Measurements from ENCODE around the gene SLC23A2. TPM values are rescaled to one million over a fixed set of nuclear protein-coding genes. Genes with fewer than 3 reads are reported as not detected.

Gene SLC23A2
- polyA plus RNA-seq, 1 of the 3 experiments (the other 2 are of a cell fraction) = 14.0 TPM

DNA sequence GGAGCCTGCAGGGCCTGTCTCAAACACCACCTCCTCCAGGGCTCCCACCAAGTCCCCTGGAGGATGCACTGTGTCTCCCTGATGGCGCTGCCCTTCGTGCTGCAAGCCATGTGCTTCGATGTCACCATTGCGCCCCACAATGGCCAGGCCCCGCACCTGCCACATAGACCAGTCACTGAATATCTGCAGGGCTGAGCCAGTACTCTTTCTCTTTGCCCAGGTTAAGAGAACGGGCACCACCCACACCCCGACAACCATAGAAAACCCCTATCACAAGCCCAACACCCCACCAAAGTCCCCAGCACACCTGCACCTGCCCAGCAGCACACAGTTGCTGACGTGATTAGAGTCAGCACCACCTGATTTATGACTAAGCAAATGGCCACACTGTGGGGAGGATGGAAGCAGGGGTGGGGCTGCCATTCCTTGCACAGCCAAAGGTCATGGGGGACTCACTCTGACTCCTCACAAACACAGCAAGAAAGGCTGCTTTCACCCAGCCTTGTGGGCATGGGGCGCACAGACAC, 104.3 kb downstream of the SLC23A2 start:
- ChIA-PET POLR2A (no interaction called here), CTCF (interaction anchor here (1.0 to 1.3 kb wide), 2 partner anchors 20 to 53 kb away, joined by 3 read pairs; no protein-coding TSS in a partner anchor)
- 97% methylated on average over 8 of the region's 9 CpGs for WGBS (ENCODE audit: low lambda C conversion rate)
- TF ChIP-seq, protein P1, sequence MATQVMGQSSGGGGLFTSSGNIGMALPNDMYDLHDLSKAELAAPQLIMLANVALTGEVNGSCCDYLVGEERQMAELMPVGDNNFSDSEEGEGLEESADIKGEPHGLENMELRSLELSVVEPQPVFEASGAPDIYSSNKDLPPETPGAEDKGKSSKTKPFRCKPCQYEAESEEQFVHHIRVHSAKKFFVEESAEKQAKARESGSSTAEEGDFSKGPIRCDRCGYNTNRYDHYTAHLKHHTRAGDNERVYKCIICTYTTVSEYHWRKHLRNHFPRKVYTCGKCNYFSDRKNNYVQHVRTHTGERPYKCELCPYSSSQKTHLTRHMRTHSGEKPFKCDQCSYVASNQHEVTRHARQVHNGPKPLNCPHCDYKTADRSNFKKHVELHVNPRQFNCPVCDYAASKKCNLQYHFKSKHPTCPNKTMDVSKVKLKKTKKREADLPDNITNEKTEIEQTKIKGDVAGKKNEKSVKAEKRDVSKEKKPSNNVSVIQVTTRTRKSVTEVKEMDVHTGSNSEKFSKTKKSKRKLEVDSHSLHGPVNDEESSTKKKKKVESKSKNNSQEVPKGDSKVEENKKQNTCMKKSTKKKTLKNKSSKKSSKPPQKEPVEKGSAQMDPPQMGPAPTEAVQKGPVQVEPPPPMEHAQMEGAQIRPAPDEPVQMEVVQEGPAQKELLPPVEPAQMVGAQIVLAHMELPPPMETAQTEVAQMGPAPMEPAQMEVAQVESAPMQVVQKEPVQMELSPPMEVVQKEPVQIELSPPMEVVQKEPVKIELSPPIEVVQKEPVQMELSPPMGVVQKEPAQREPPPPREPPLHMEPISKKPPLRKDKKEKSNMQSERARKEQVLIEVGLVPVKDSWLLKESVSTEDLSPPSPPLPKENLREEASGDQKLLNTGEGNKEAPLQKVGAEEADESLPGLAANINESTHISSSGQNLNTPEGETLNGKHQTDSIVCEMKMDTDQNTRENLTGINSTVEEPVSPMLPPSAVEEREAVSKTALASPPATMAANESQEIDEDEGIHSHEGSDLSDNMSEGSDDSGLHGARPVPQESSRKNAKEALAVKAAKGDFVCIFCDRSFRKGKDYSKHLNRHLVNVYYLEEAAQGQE (IDR thresholded peaks at IDR 0.05; ENCODE audit: low read depth, low read length) = no peak
- TF ChIP-seq POLR2AphosphoS5 (IDR thresholded peaks at IDR 0.05; ENCODE audit: low read depth, low read length) (no peak), MEF2A (IDR thresholded peaks at IDR 0.05; ENCODE audit: borderline replicate concordance, low read depth) (no peak), RFX5 (IDR thresholded peaks at IDR 0.05; ENCODE audit: low read length) (no peak), GATA2 (CRISPR knock-in tag; IDR thresholded peaks at IDR 0.05) (no peak), FOXM1 (IDR thresholded peaks at IDR 0.05; ENCODE audit: low read depth) (no peak), RAD21 (IDR thresholded peaks at IDR 0.05; ENCODE audit: low read length) (no peak), GABPA (IDR thresholded peaks at IDR 0.05; ENCODE audit: low read depth) (no peak), NFIC (IDR thresholded peaks at IDR 0.05; ENCODE audit: borderline replicate concordance) (no peak), SIN3A (IDR thresholded peaks at IDR 0.05; ENCODE audit: borderline replicate concordance, low read depth, low read length) (no peak)
- TF ChIP-seq, protein P2, sequence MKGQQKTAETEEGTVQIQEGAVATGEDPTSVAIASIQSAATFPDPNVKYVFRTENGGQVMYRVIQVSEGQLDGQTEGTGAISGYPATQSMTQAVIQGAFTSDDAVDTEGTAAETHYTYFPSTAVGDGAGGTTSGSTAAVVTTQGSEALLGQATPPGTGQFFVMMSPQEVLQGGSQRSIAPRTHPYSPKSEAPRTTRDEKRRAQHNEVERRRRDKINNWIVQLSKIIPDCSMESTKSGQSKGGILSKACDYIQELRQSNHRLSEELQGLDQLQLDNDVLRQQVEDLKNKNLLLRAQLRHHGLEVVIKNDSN (IDR thresholded peaks at IDR 0.05; ENCODE audit: borderline replicate concordance, low read depth) = no peak
- TF ChIP-seq, protein P3, sequence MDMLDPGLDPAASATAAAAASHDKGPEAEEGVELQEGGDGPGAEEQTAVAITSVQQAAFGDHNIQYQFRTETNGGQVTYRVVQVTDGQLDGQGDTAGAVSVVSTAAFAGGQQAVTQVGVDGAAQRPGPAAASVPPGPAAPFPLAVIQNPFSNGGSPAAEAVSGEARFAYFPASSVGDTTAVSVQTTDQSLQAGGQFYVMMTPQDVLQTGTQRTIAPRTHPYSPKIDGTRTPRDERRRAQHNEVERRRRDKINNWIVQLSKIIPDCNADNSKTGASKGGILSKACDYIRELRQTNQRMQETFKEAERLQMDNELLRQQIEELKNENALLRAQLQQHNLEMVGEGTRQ (IDR thresholded peaks at IDR 0.05; ENCODE audit: borderline replicate concordance, low read depth, low read length) = no peak
- TF ChIP-seq, protein P4, sequence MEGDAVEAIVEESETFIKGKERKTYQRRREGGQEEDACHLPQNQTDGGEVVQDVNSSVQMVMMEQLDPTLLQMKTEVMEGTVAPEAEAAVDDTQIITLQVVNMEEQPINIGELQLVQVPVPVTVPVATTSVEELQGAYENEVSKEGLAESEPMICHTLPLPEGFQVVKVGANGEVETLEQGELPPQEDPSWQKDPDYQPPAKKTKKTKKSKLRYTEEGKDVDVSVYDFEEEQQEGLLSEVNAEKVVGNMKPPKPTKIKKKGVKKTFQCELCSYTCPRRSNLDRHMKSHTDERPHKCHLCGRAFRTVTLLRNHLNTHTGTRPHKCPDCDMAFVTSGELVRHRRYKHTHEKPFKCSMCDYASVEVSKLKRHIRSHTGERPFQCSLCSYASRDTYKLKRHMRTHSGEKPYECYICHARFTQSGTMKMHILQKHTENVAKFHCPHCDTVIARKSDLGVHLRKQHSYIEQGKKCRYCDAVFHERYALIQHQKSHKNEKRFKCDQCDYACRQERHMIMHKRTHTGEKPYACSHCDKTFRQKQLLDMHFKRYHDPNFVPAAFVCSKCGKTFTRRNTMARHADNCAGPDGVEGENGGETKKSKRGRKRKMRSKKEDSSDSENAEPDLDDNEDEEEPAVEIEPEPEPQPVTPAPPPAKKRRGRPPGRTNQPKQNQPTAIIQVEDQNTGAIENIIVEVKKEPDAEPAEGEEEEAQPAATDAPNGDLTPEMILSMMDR (IDR thresholded peaks at IDR 0.05) = no peak
- TF ChIP-seq, protein P5, sequence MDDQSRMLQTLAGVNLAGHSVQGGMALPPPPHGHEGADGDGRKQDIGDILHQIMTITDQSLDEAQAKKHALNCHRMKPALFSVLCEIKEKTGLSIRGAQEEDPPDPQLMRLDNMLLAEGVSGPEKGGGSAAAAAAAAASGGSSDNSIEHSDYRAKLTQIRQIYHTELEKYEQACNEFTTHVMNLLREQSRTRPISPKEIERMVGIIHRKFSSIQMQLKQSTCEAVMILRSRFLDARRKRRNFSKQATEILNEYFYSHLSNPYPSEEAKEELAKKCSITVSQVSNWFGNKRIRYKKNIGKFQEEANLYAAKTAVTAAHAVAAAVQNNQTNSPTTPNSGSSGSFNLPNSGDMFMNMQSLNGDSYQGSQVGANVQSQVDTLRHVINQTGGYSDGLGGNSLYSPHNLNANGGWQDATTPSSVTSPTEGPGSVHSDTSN (IDR thresholded peaks at IDR 0.05) = no peak
- DNase-seq = no peak
- H3K9me3 ChIP-seq = no peaks in the 10 kb centered on the region
- H3K79me2 ChIP-seq (ENCODE audit: insufficient read depth) = no peaks in the 10 kb centered on the region
- no peak overlapping the region for H3K4me2 ChIP-seq
- no peaks in the 10 kb centered on the region for H4K20me1 ChIP-seq (ENCODE audit: insufficient read depth)
- H3F3A ChIP-seq (replicated peaks; ENCODE audit: insufficient read depth) = no peaks in the 10 kb centered on the region
- H3K4me3 ChIP-seq (ENCODE audit: low read depth in 2 of 2, low read length in 1 of 2) = no peak overlapping the region
- no peak overlapping the region for H3K27ac ChIP-seq (ENCODE audit: low read depth in 2 of 2, low read length in 1 of 2)
- H3K4me1 ChIP-seq (ENCODE audit: control insufficient read depth in 1 of 2, insufficient read depth in 2 of 2, low read depth in 1 of 2, low read length in 1 of 2) = peaks cover 0 to 10% of the 10 kb centered on the region in 2 experiments; a peak in 1 of 4 replicates
- no peak overlapping the region for H3K9ac ChIP-seq
- H2AFZ ChIP-seq (ENCODE audit: low read depth) = no peak overlapping the region
- H3K27me3 ChIP-seq (ENCODE audit: insufficient read depth) = no peaks in the 10 kb centered on the region
- H3K9me2 ChIP-seq = no peaks in the 10 kb centered on the region
- H3K36me3 ChIP-seq (replicated peaks in 1 of 2; ENCODE audit: control insufficient read depth in 1 of 2, insufficient read depth in 2 of 2, low read length in 1 of 2) = no peaks in the 10 kb centered on the region
